Measurements from ENCODE around the gene MLLT6.

DNA sequence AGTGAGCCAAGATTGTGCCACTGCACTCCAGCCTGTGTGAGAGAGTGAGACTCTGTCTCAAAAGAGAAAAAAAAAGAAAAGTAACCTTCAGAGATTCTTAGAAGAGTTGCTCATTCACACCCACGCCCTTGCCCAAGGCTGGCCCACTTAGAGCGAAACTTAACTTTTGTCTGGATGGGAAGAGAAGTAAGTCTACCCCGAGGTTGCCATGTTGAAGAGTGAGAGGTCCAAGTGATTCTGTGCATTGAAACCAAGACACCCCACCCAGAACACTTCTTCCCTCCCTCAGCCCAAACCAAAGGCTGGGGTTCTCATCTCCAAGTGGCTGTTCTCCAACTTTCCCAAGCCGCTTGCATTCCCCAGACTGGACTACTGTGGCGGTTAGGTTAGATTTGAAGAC lies 22.7 kb downstream of the MLLT6 start:
- TF ChIP-seq, protein P1, sequence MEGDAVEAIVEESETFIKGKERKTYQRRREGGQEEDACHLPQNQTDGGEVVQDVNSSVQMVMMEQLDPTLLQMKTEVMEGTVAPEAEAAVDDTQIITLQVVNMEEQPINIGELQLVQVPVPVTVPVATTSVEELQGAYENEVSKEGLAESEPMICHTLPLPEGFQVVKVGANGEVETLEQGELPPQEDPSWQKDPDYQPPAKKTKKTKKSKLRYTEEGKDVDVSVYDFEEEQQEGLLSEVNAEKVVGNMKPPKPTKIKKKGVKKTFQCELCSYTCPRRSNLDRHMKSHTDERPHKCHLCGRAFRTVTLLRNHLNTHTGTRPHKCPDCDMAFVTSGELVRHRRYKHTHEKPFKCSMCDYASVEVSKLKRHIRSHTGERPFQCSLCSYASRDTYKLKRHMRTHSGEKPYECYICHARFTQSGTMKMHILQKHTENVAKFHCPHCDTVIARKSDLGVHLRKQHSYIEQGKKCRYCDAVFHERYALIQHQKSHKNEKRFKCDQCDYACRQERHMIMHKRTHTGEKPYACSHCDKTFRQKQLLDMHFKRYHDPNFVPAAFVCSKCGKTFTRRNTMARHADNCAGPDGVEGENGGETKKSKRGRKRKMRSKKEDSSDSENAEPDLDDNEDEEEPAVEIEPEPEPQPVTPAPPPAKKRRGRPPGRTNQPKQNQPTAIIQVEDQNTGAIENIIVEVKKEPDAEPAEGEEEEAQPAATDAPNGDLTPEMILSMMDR (IDR thresholded peaks at IDR 0.05), result no peak
- no peak for TF ChIP-seq EZH2 (IDR thresholded peaks at IDR 0.05)
